GM23338 (cell line): ENCODE data around the gene EDA. TPM values are rescaled to one million over a fixed set of nuclear protein-coding genes. Genes with fewer than 3 reads are reported as not detected.

Experiments
- ATAC-seq: fragments of 200-7000 bp; cut with Tn5 transposase; 3 replicates; pipeline ENCODE4 v1.9.1; 2020
- DNase-seq: peaks from one replicate; pipeline ENCODE4 v3.0.0-alpha.2; 2015; ENCODE audit warnings: low spot score
- H2AFZ ChIP-seq: fragments of 200-600 bp; sonication (generic); 2 replicates; pipeline ENCODE4 v1.8.0; 2016; ENCODE audit warnings: antibody characterized with exemption, mild to moderate bottlenecking, moderate library complexity
- H3F3A ChIP-seq: fragments of 200-600 bp; sonication (generic); replicated peaks from 2 replicates; pipeline ENCODE4 v1.8.0; 2017; ENCODE audit warnings: antibody characterized with exemption, mixed run types, low read depth
- H3K27ac ChIP-seq: fragments of 200-600 bp; sonication (generic); 2 replicates; pipeline ENCODE4 v1.6.1; 2016; ENCODE audit warnings: low read depth
- H3K27me3 ChIP-seq: fragments of 200-600 bp; sonication (generic); 2 replicates; pipeline ENCODE4 v1.8.0; 2016; ENCODE audit warnings: mild to moderate bottlenecking, mixed run types, moderate library complexity; ENCODE audit not compliant: insufficient read depth
- H3K36me3 ChIP-seq: fragments of 200-600 bp; sonication (generic); 2 replicates; pipeline ENCODE4 v1.8.0; 2016; ENCODE audit warnings: mild to moderate bottlenecking; ENCODE audit not compliant: insufficient read depth
- H3K4me1 ChIP-seq: fragments of 200-600 bp; sonication (generic); 2 replicates; pipeline ENCODE4 v1.8.0; 2016; ENCODE audit warnings: mild to moderate bottlenecking, moderate library complexity; ENCODE audit not compliant: insufficient read depth
- H3K4me2 ChIP-seq: fragments of 200-600 bp; sonication (generic); 2 replicates; pipeline ENCODE4 v1.7.1; 2017; ENCODE audit warnings: mixed run types
- H3K4me3 ChIP-seq: fragments of 200-600 bp; sonication (generic); 2 replicates; pipeline ENCODE4 v1.6.1; 2016; ENCODE audit warnings: mixed run types
- H3K79me2 ChIP-seq: fragments of 200-600 bp; sonication (generic); replicated peaks from 2 replicates; pipeline ENCODE4 v1.8.0; 2017; ENCODE audit warnings: mild to moderate bottlenecking; ENCODE audit not compliant: insufficient read depth
- H3K9me2 ChIP-seq: fragments of 200-600 bp; sonication (generic); 2 replicates; pipeline ENCODE4 v1.8.0; 2017; ENCODE audit not compliant: insufficient read depth
- H4K20me1 ChIP-seq: fragments of 200-600 bp; sonication (generic); replicated peaks from 2 replicates; pipeline ENCODE4 v1.8.0; 2017; ENCODE audit warnings: mild to moderate bottlenecking; ENCODE audit not compliant: insufficient read depth
- H3K27ac Mint-ChIP-seq: 2 replicates; pipeline ENCODE4 v1.8.0; 2020; ENCODE audit warnings: inconsistent platforms, mild to moderate bottlenecking, moderate library complexity, mixed read lengths
- H3K27me3 Mint-ChIP-seq: 3 replicates; pipeline ENCODE4 v1.8.0; 2022; ENCODE audit warnings: low read depth, mild to moderate bottlenecking, moderate library complexity, mixed read lengths, inconsistent platforms; ENCODE audit not compliant: insufficient read depth, poor library complexity
- H3K36me3 Mint-ChIP-seq: 3 replicates; pipeline ENCODE4 v1.8.0; 2021; ENCODE audit warnings: low read depth, mild to moderate bottlenecking, inconsistent platforms, moderate library complexity, mixed read lengths
- H3K4me1 Mint-ChIP-seq: 3 replicates; pipeline ENCODE4 v1.8.0; 2020; ENCODE audit warnings: mild to moderate bottlenecking, inconsistent platforms, mixed read lengths
- H3K4me3 Mint-ChIP-seq: 3 replicates; pipeline ENCODE4 v1.8.0; 2021; ENCODE audit warnings: moderate library complexity, mild to moderate bottlenecking, inconsistent platforms, mixed read lengths
- H3K9me3 Mint-ChIP-seq: 3 replicates; pipeline ENCODE4 v1.8.0; 2020; ENCODE audit warnings: moderate library complexity, mild to moderate bottlenecking, inconsistent platforms, mixed read lengths
- EZH2 ChIP-seq: fragments of 200-600 bp; sonication (generic); IDR thresholded peaks from one replicate; pipeline ENCODE4 v1.8.0; 2017; ENCODE audit warnings: antibody characterized with exemption, mild to moderate bottlenecking, low read depth; ENCODE audit not compliant: unreplicated experiment
- EZH2phosphoT487 ChIP-seq: fragments of 200-600 bp; sonication (generic); IDR thresholded peaks from one replicate; pipeline ENCODE4 v1.8.1; 2018; ENCODE audit warnings: antibody characterized with exemption; ENCODE audit not compliant: unreplicated experiment
- JUNB ChIP-seq: IDR thresholded peaks from one replicate; pipeline ENCODE4 v1.6.1; 2016; ENCODE audit warnings: antibody characterized with exemption; ENCODE audit not compliant: unreplicated experiment
- NANOG ChIP-seq: IDR thresholded peaks from 2 replicates; pipeline ENCODE4 v1.6.1; 2016; ENCODE audit warnings: antibody characterized with exemption, borderline replicate concordance
- POLR2AphosphoS5 ChIP-seq: IDR thresholded peaks from 2 replicates; pipeline ENCODE4 v1.6.1; 2016; ENCODE audit warnings: antibody characterized with exemption, low read depth
- REST ChIP-seq: IDR thresholded peaks from one replicate; pipeline ENCODE4 v1.6.1; 2018; ENCODE audit warnings: antibody characterized with exemption; ENCODE audit not compliant: unreplicated experiment
- STAT1 ChIP-seq: IDR thresholded peaks from one replicate; pipeline ENCODE4 v1.6.1; 2016; ENCODE audit warnings: antibody characterized with exemption; ENCODE audit not compliant: unreplicated experiment
- ZNF331 ChIP-seq: fragments of 250-450 bp; sonication (Bioruptor Pico); IDR thresholded peaks from 2 replicates; pipeline ENCODE4 v1.5.0; 2020; ENCODE audit warnings: low read depth, mild to moderate bottlenecking, moderate library complexity
- ZNF462 ChIP-seq: fragments of 250-450 bp; sonication (Bioruptor Pico); IDR thresholded peaks from 2 replicates; pipeline ENCODE4 v1.5.0; 2020; ENCODE audit warnings: mild to moderate bottlenecking, moderate library complexity
- polyA plus RNA-seq: library from polyadenylated mRNA; unstranded; fragments of >200 nt; fragmentation: Nextera tagmentation; extraction: Ambion mirVana; gene quantifications from 2 replicates; pipeline ENCODE4 v1.2.1, GENCODE V29; 2016
- total RNA-seq: library from RNA; depleted of rRNA; stranded (reverse); fragments of >200 nt; shearing (Covaris generic); gene quantifications from 2 replicates; pipeline ENCODE4 v1.2.3, GENCODE V29; 2014

Gene EDA
- total and polyA plus RNA-seq, 2 experiments from 2014 or later, result 6.6 to 19.6 TPM

GRCh38 chrX:69613946-69614345 is 2.0 kb upstream of the EDA start:
- no peaks in the 10 kb centered on the region for H3K9me2 ChIP-seq
- Mint-ChIP-seq H3K4me3 (no peak overlapping the region), H3K36me3 (no peaks in the 10 kb centered on the region), H3K27me3 (peaks cover 11% of the 10 kb centered on the region), H3K9me3 (no peaks in the 10 kb centered on the region), H3K4me1 (peaks cover 12% of the 10 kb centered on the region), H3K27ac (no peak overlapping the region)
- H3K79me2 ChIP-seq, result peaks cover 9% of the 10 kb centered on the region
- H3K4me1 ChIP-seq, result 0 out of 2 replicates have a peak, but pooled peaks cover 4% of the 10 kb centered on the region
- TF ChIP-seq REST (no peak), STAT1 (no peak), ZNF331 (no peak), EZH2 (no peak), POLR2AphosphoS5 (no peak)
- no peaks in the 10 kb centered on the region for H3F3A ChIP-seq
- no peaks in the 10 kb centered on the region for H4K20me1 ChIP-seq
- DNase-seq (no peak), ATAC-seq (no peak)
- H3K27me3 ChIP-seq, result peaks cover 14% of the 10 kb centered on the region
- no peak overlapping the region for H3K27ac ChIP-seq
- no peak overlapping the region for H2AFZ ChIP-seq
- H3K4me3 ChIP-seq, result no peak overlapping the region
- no peak overlapping the region for H3K4me2 ChIP-seq
- H3K36me3 ChIP-seq, result no peaks in the 10 kb centered on the region

GRCh38 chrX:69614886-69615285 is 1.0 kb upstream of the EDA start:
- Histone ChIP-seq H2AFZ (no peak overlapping the region), H3K27ac (no peak overlapping the region), H3K4me1 (0 out of 2 replicates have a peak, but pooled peaks cover 4% of the 10 kb centered on the region), H3F3A (no peaks in the 10 kb centered on the region), H3K36me3 (no peaks in the 10 kb centered on the region), H4K20me1 (no peaks in the 10 kb centered on the region), H3K4me2 (peak overlapping the region; percentile 61), H3K4me3 (peak overlapping the region; percentile 46; the same call in 1 of the 2 replicates), H3K9me2 (no peaks in the 10 kb centered on the region), H3K27me3 (peaks cover 14% of the 10 kb centered on the region), H3K79me2 (peaks cover 11% of the 10 kb centered on the region)
- peaks cover 12% of the 10 kb centered on the region for H3K4me1 Mint-ChIP-seq
- DNase-seq (no peak), ATAC-seq (no peak)
- peaks cover 11% of the 10 kb centered on the region for H3K27me3 Mint-ChIP-seq
- peak overlapping the region; percentile 69 for H3K4me3 Mint-ChIP-seq
- no peak overlapping the region for H3K27ac Mint-ChIP-seq
- no peaks in the 10 kb centered on the region for H3K9me3 Mint-ChIP-seq
- H3K36me3 Mint-ChIP-seq, result no peaks in the 10 kb centered on the region
- TF ChIP-seq ZNF462 (CRISPR knock-in tag) (no peak), JUNB (no peak), POLR2AphosphoS5 (no peak), REST (no peak), EZH2phosphoT487 (no peak), NANOG (no peak)
